HAP-1 (cell line): ENCODE data around the gene DNAJC16.
"Not testable (repeated sequence)": the region's sequence is repeated elsewhere in the genome, so short reads cannot be mapped to it uniquely, and the experiment has no call there.

Experiments
- DNase-seq, 2 experiments: peaks; one replicate each; pipeline ENCODE4 v3.0.0-alpha.2; 2016 to 2020; ENCODE audit warnings: low spot score in 2 of 2
- H3K27me3 ChIP-seq: fragments of 250-450 bp; sonication (Bioruptor Pico); 2 replicates; pipeline ENCODE4 v1.5.1; 2020; ENCODE audit warnings: low read depth, mild to moderate bottlenecking, moderate library complexity
- H3K36me3 ChIP-seq: fragments of 250-450 bp; sonication (Bioruptor Pico); replicated peaks from 2 replicates; pipeline ENCODE4 v1.5.1; 2020; ENCODE audit warnings: mild to moderate bottlenecking
- H3K4me1 ChIP-seq: fragments of 250-450 bp; sonication (Bioruptor Pico); 2 replicates; pipeline ENCODE4 v1.5.1; 2020; ENCODE audit warnings: mild to moderate bottlenecking
- H3K4me3 ChIP-seq: fragments of 250-450 bp; sonication (Bioruptor Pico); 2 replicates; pipeline ENCODE4 v1.5.1; 2020; ENCODE audit warnings: mild to moderate bottlenecking, moderate library complexity
- H3K9me3 ChIP-seq: fragments of 250-450 bp; sonication (Bioruptor Pico); 2 replicates; pipeline ENCODE4 v1.5.1; 2020; ENCODE audit warnings: mild to moderate bottlenecking, moderate library complexity
- in situ Hi-C: fragments of 300-500 bp; cut with MboI; formaldehyde crosslinking; loops from 3 replicates; pipeline ENCODE4 v1.14.3; 2020; ENCODE audit warnings: low sequenced_read_pairs, inconsistent platforms, mixed read lengths

Gene DNAJC16

DNA sequence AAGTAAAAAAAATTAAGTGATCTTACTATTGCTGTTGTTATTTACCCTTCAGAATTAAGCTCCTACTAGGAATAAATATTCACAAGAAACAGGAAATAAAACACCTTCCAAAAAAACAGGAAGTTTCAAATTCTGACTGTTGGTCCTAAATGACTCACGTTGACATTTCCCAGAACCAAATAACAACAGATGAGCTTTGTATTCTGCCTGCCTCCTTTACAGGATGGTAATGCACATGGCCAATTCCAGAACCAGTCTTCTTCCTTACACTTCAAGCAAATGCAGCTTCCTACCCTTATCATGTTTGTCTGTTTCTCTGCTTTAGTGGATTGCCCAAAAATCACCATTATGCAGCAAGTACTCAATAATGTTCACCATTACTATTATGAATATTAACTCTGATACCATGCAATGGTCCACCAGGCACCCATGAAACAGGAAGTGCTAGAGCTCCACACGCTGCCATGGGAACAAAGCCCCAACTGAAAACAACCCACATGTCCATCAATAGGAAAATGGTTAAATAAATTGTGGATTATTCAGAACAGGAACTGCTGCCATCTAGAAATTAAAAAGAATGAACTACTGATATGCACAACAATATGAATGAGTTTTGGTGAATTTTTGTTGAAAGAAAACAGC lies 11.5 kb upstream of the DNAJC16 start:
- no peak for DNase-seq
- Histone ChIP-seq H3K36me3 (no peaks in the 10 kb centered on the region), H3K9me3 (no peaks in the 10 kb centered on the region), H3K4me3 (no peak overlapping the region), H3K27me3 (no peaks in the 10 kb centered on the region), H3K4me1 (no peaks in the 10 kb centered on the region)
- in situ Hi-C loops, result no loop called here

DNA sequence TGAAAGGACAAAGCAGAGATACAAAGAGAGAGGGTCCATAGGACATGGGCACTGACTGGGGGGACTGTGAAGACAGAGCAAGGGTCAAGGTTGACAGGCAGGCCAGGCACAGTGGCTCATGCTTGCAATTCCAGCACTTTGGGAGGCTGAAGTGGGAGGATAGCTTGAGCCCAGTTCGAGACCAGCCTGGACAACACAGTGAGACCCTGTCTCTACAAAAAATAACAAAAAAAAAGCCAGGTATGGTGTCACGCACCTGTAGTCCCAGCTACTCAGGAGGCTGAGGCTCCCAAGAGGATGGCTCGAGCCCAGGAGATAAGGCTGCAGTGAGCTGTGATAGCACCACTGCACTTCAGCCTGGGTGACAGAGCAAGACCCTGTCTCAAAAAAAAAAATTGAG lies 7.0 kb upstream of the DNAJC16 start:
- in situ Hi-C loops, result no loop called here
- H3K4me3 ChIP-seq, result no peak overlapping the region
- no peaks in the 10 kb centered on the region for H3K27me3 ChIP-seq
- peaks cover 4% of the 10 kb centered on the region; the same call in 1 of the 2 replicates for H3K4me1 ChIP-seq
- no peak for DNase-seq
- H3K36me3 ChIP-seq, result no peaks in the 10 kb centered on the region
- no peaks in the 10 kb centered on the region for H3K9me3 ChIP-seq

DNA sequence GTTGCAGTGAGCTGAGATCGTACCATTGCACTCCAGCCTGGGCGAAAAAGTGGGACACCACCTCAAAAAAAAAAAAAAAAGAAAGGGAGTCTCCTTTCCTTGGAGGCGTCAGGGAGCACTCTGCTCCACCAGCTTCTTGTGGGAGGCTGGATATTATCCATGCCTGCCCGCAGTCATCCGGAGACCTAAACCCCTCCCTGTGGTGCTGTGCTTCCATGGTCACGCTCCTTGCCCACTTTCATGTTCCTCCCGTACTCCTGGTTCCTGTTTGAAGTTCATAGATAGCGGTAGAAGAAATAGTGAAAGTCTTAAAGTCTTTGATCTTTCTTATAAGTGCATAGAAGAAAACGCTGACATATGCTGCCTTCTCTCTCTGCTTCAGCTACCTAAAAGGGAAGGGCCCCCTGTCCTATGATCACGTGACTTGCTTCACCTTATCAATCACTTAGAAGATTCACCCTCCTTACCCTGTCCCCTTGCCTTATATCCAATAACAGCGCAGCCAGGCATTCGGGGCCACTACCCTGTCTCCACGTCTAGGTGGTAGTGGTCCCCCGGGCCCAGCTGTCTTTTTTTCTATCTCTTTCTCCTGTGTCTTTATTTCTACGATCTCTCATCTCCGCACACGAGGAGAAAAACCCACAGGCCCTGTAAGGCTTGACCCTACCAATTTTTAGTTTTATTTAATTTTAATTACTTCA lies 5.3 kb upstream of the DNAJC16 start:
- H3K27me3 ChIP-seq, H3K9me3 ChIP-seq, H3K36me3 ChIP-seq, H3K4me1 ChIP-seq, in situ Hi-C loops, H3K4me3 ChIP-seq, DNase-seq: not testable (repeated sequence)

DNA sequence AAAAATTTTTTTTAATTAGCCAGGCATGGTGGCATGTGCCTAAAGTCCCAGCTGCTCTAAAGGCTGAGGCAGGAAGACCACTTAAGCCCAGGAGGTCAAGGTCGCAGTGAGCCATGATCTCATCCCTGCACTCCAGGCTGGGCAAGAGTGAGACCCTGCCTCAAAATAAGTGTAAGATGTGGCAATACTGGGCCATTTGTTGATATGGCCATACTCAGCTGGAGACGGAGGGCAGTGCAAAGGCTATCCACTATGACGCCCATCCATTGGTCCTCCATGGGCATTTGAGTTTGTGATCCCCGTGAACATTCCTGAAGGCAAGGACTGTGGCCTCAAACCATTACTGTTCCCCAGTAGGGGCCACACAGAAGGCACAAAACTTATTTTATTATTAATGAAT lies 4.1 kb upstream of the DNAJC16 start:
- Histone ChIP-seq H3K27me3 (no peaks in the 10 kb centered on the region), H3K4me1 (peaks cover 11% of the 10 kb centered on the region), H3K4me3 (no peak overlapping the region), H3K36me3 (no peaks in the 10 kb centered on the region; the same call in 1 of the 2 replicates), H3K9me3 (no peaks in the 10 kb centered on the region)
- DNase-seq, result no peak
- in situ Hi-C loops, result no loop called here

DNA sequence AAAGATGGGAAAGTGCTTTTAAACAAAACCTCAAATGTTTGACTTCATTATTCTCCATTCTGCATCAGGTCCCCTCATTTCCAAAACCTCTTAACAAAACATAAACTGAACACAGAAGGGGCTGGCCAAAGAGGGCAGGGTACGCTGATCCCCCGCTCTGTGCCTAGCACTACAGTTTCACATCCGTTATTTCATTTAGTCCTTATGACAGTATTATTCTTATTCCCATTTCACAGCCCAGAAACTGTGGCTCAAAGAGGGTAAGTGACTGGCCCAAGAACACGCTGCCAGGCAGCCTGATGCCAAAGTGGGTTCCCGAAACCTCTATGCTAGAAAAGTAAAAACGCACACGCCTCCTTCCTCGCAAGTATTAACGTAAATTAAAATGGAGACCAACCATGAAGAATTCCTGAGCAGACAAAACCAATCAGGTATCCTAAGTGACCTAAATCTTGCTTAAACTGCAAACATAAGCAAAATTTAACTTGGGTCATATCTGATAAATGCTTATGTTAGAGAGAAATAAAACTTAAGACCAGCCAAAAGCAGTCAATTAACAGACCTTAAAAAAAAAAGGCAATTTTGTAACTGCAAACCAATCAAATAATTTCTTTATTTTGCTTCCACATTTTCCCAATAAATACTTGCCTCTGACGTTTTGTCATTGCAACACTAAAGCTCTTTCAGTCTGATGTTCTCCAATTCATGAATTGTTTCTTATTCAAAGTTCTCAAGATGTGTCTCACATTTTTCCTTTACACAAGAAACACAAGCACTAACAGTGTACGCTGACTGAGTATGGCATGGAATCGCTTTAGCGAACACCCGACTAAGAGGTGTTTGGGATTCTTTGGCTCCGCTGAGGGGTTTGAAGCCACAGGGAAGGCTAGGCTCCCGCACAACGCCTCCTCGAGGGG lies 3.3 kb upstream of the DNAJC16 start:
- no peaks in the 10 kb centered on the region for H3K9me3 ChIP-seq
- H3K27me3 ChIP-seq, result no peaks in the 10 kb centered on the region
- no peaks in the 10 kb centered on the region; the same call in 1 of the 2 replicates for H3K36me3 ChIP-seq
- H3K4me1 ChIP-seq, result peaks cover 15% of the 10 kb centered on the region
- DNase-seq, result peak in 1 of 2 experiments; percentile 15
- H3K4me3 ChIP-seq, result peak overlapping the region; percentile 79
- in situ Hi-C loops, result no loop called here

DNA sequence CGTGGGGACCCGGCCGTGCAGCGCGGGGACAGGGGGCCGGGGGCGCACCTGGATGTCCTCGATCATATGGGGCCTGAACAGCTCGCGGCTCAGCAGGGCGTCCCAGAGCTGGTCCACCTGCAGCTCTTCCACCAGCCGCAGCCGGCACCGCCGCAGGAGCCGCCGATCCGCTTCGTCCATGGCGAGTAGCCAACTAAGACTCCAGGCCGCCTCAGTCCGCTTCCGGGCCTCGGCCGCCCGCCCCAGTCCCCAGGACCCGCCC lies 2.7 kb upstream of the DNAJC16 start, which contains the start of gene CASP9:
Gene CASP9, minus strand, starts transcription at position 195 of the 262 bp plus-strand sequence. Its CDS starts 15 bp downstream, at position 180.
- Histone ChIP-seq H3K4me3 (peak within 1 kb of the TSS; percentile 79), H3K4me1 (peaks cover 15% of the 10 kb centered on the region), H3K9me3 (no peaks in the 10 kb centered on the region), H3K27me3 (no peaks in the 10 kb centered on the region), H3K36me3 (no peaks in the 10 kb centered on the region; the same call in 1 of the 2 replicates)
- in situ Hi-C loops, result no loop called here
- DNase-seq, result no peak

DNA sequence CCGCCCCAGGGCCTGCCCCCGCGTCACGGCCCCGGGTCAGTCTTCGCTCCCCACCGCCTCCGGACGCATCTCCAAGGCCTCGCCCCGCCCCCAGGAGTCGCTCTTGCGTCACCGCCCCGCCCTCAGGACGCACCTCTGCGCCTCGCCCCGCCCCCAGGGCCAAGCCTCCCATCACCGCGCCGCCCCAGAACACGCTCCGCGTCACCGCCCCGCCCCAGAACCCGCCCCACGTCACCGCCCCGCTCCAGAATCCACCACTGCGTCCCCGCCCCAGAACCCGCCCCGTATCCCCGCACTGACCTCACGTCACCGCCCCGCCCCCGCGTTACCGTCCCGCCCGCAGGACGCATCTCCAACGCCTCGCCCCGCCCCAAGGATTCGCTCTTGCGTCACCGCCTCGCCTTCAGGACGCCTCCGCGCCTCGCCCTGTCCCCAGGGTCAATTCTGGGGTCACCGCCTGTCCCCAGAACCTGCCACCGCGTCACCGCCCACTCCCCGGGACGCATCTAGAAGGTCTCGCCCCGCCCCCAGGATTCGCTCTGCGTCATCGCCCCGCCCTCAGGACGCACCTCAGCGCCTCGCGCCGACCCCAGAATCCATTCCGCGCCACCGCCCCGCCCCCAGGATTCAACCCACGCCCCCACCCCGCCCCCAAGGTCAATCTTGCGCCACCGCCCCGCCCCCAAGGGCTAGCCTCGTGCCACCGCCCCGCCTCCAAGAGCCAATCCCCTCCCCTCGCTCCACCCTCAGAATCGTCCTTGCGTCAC lies 2.2 kb upstream of the DNAJC16 start:
- no peaks in the 10 kb centered on the region; the same call in 1 of the 2 replicates for H3K36me3 ChIP-seq
- H3K4me1 ChIP-seq, result peaks cover 15% of the 10 kb centered on the region
- H3K27me3 ChIP-seq, result no peaks in the 10 kb centered on the region
- DNase-seq, result peak; percentile 95 to 100
- in situ Hi-C loops, result no loop called here
- no peaks in the 10 kb centered on the region for H3K9me3 ChIP-seq
- peak overlapping the region; percentile 79 for H3K4me3 ChIP-seq

DNA sequence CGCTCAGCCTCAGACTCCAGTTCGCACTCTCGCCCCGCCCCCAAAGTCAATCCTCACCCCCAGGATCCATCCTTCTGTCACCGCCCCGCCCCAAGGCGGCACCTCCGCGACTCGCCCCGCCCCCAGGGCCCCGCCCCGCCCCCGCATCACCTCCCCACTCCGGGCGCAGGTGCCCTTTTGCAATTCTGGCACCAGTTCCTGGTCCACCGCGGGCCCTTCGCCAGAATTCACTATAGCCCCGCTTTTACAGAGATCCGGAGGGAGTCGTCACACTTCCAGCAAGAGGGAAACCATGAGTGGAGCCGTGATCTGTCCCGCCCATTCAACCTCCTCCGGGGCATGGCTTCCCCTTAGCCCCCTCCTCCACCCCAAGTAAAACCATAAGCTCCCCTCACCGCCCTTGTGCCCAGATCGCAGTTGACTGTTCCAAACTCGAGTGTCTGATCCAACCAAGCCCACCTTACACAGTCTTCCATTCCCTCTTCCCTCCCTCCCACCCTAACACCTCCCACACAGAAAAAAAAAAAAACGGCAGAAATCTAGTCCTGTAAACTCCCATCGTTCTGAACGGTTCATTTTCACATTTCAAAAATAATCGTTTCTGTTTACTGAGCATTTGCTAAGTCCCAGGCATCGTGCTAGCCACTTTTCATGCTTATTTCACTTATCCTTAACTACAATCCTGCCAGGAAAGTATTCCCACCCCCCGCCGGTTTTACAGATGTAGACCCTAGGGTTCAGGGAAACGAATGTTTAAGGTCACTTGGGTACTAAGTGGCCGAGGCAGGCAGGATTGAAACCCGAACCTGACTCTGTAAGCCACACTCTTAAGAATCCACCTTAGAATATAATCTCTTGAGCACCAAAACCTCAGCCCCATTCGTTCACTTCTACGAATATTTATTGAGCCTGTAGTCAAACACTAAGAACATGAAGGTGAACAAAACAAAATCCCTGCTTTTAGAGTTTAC lies 1.3 kb upstream of the DNAJC16 start:
- H3K4me3 ChIP-seq, result peak overlapping the region; percentile 44
- no peaks in the 10 kb centered on the region for H3K27me3 ChIP-seq
- peak in 1 of 2 experiments; percentile 50 for DNase-seq
- H3K4me1 ChIP-seq, result peaks cover 15% of the 10 kb centered on the region
- no peaks in the 10 kb centered on the region for H3K9me3 ChIP-seq
- H3K36me3 ChIP-seq, result no peaks in the 10 kb centered on the region; the same call in 1 of the 2 replicates
- in situ Hi-C loops, result no loop called here

DNA sequence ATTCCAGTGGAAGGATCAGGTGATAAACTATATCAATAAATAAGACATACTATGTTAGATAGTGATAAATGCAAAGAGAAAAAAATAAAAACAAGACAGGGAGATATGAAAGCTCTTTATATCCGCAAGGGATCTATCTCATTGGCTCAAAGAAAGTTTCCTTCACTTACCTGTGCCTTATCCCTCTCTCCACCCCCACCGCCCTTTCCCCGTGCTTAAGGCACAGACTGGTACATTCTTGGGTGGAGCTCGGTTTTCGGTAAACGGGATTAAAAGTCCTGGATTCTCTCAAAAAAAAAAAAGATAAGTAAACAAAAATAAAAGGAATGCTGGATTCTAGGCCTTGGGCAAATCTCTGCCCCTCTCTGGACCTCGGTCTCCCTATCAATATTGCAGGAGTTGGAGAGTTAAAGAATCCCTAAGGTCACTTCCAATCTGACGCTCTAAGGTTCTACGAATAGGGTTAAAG lies 593 bp upstream of the DNAJC16 start:
- in situ Hi-C loops, result no loop called here
- H3K36me3 ChIP-seq, result no peaks in the 10 kb centered on the region; the same call in 1 of the 2 replicates
- DNase-seq, result peak in 1 of 2 experiments; percentile 21
- peak overlapping the region; percentile 44 for H3K4me3 ChIP-seq
- H3K9me3 ChIP-seq, result no peaks in the 10 kb centered on the region
- peaks cover 15% of the 10 kb centered on the region for H3K4me1 ChIP-seq
- H3K27me3 ChIP-seq, result no peaks in the 10 kb centered on the region

DNA sequence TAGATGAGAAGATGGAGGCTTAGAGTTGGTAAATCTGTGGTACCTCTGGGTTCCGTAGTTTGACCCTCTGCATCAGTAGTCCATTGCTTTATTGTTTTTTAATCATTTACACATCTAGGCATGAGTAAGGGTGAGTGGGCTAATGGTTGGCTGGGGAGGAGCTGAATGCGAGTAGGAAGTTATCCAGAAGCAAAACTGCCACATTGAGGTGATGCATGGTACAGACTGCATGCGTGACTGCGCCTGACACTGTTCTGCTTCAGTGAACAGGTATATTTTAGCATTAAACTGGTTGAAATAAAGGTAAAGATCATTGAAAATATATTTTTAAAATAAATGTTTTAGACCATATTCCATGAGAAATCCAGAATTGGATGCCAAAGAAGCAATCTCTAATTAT lies 4.4 kb downstream of the DNAJC16 start:
- no peak for DNase-seq
- in situ Hi-C loops, result no loop called here
- H3K4me1 ChIP-seq, result peaks cover 7% of the 10 kb centered on the region

DNA sequence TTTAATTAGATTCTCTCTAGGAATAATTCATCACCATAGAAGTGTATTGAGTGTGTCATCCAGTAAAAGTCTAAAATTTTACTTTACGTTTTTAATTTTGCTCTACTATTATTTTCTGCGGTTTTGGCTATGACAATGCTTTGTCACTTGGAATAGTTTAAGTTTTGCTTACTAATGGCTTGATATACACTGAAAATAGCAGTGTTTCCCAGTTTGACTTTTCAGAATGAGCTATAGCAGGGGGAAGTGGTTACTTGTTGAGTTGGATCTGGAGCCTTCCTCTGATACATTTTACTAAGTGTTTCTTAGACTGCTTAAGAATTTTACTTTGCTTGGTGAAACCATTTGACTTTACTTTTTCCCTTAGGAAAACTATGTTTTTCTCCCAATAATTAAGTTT lies 5.0 kb downstream of the DNAJC16 start:
- no peak overlapping the region for H3K4me3 ChIP-seq
- H3K9me3 ChIP-seq, result no peaks in the 10 kb centered on the region
- H3K36me3 ChIP-seq, result peaks cover 9% of the 10 kb centered on the region
- H3K27me3 ChIP-seq, result no peaks in the 10 kb centered on the region
- no peak for DNase-seq
- in situ Hi-C loops, result no loop called here
- peaks cover 7% of the 10 kb centered on the region for H3K4me1 ChIP-seq

More for the DNA sequence above, 4.4 kb downstream of the DNAJC16 start:
- H3K27me3 ChIP-seq, result no peaks in the 10 kb centered on the region
- no peak overlapping the region for H3K4me3 ChIP-seq
- H3K9me3 ChIP-seq, result no peaks in the 10 kb centered on the region
- H3K36me3 ChIP-seq, result peaks cover 4% of the 10 kb centered on the region; the same call in 1 of the 2 replicates

DNA sequence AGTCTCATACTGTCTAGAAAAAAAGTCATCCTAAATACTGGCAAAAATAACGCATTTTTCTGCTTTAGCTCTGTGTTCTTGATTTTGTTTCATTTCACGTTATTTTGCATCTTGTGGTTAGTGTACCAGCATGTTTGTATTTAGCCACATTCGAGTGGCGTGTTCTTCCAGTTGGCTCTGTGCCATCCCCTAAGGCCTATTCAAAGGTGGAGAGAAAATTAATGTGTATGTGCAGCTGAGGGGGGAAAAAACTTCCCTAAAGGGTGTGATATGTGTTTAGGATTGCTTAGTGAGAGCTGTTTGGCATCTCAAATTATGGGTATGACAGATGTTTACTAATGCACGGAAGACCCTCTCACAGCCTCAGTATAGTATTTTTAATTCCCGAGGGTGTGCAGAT lies 12.1 kb downstream of the DNAJC16 start:
- Histone ChIP-seq H3K36me3 (peaks cover 30% of the 10 kb centered on the region), H3K4me3 (no peak overlapping the region), H3K4me1 (no peaks in the 10 kb centered on the region), H3K27me3 (no peaks in the 10 kb centered on the region), H3K9me3 (no peaks in the 10 kb centered on the region)
- in situ Hi-C loops, result no loop called here
- DNase-seq, result no peak
